Fibroblast of skin of right quadriceps (primary cell): ENCODE results near the gene STT3A.

ENCODE experiments used
- DNase-seq: peaks from one replicate; pipeline ENCODE4 v3.0.0-alpha.2; 2013

The STT3A gene

GRCh38 chr11:125670172-125670571, 77.5 kb downstream of the STT3A start:
- no peak for DNase-seq

- no peak for DNase-seq
These were observed 78.9 kb downstream of the STT3A start for GRCh38 chr11:125671561-125671960.
